Fibroblast of lung (primary cell): ENCODE measurements around the gene LIMK1. TPM values are rescaled to one million over a fixed set of nuclear protein-coding genes. Genes with fewer than 3 reads are reported as not detected.

Source experiments
- DNase-seq, 2 donors: peaks; one replicate each; pipeline versions ENCODE4 v3.0.0 to v3.0.0-alpha.2; 2010; ENCODE audit warnings: low read depth in 2 of 2
- H2AFZ ChIP-seq: 2 replicates; pipeline ENCODE4 v1.5.1; 2012; ENCODE audit warnings: low read length, control low read depth, inconsistent platforms
- H3K27ac ChIP-seq: 2 replicates; pipeline ENCODE4 v1.5.1; 2011; ENCODE audit warnings: low read length, control low read depth; ENCODE audit not compliant: insufficient read depth
- H3K27me3 ChIP-seq: 2 replicates; pipeline ENCODE4 v1.5.1; 2011; ENCODE audit warnings: mild to moderate bottlenecking, low read length; ENCODE audit not compliant: control insufficient read depth, insufficient read depth
- H3K36me3 ChIP-seq: 2 replicates; pipeline ENCODE4 v1.5.1; 2011; ENCODE audit warnings: low read length; ENCODE audit not compliant: control insufficient read depth, insufficient read depth
- H3K4me1 ChIP-seq: 2 replicates; pipeline ENCODE4 v1.5.1; 2011; ENCODE audit warnings: low read length; ENCODE audit not compliant: control insufficient read depth, insufficient read depth; ENCODE audit errors: extremely low read depth
- H3K4me2 ChIP-seq: 2 replicates; pipeline ENCODE4 v1.5.1; 2011; ENCODE audit warnings: low read length, control low read depth; ENCODE audit not compliant: insufficient read depth; ENCODE audit errors: extremely low read depth
- H3K4me3 ChIP-seq, 4 experiments: fragments of 200-600 bp in 1 of 4; sonication (generic) in 1 of 4; replicated peaks in 1 of 4; 2 replicates each; pipeline ENCODE4 v1.5.1; 2011 to 2016; ENCODE audit warnings: low read length in 4 of 4, low read depth in 3 of 4, mild to moderate bottlenecking in 3 of 4, control low read depth in 2 of 4, inconsistent platforms in 1 of 4, mixed read lengths in 1 of 4; ENCODE audit not compliant: insufficient read depth in 1 of 4; ENCODE audit errors: control extremely low read depth in 1 of 4
- H3K79me2 ChIP-seq: 2 replicates; pipeline ENCODE4 v1.5.1; 2012; ENCODE audit warnings: mild to moderate bottlenecking, low read length, inconsistent platforms; ENCODE audit not compliant: control insufficient read depth, insufficient read depth
- H3K9ac ChIP-seq: 2 replicates; pipeline ENCODE4 v1.5.1; 2011; ENCODE audit warnings: mild to moderate bottlenecking, low read length, control low read depth; ENCODE audit not compliant: insufficient read depth
- H3K9me3 ChIP-seq: 2 replicates; pipeline ENCODE4 v1.5.1; 2012; ENCODE audit warnings: low read depth, low read length; ENCODE audit not compliant: control insufficient read depth, insufficient read depth
- H4K20me1 ChIP-seq: 2 replicates; pipeline ENCODE4 v1.5.1; 2011; ENCODE audit warnings: low read length; ENCODE audit not compliant: control insufficient read depth, insufficient read depth; ENCODE audit errors: extremely low read depth
- EZH2 ChIP-seq: IDR thresholded peaks from 2 replicates; pipeline ENCODE4 v1.5.1; 2012; ENCODE audit warnings: low read length, control low read depth, mild to moderate bottlenecking; ENCODE audit errors: missing control alignments
- polyA plus RNA-seq, 2 donors: library from polyadenylated mRNA; depleted of rRNA in 1 of 2; stranded (reverse) in 1 of 2; unstranded in 1 of 2; fragments of >200 nt; gene quantifications; 2 replicates each; pipeline ENCODE4 v1.2.1, GENCODE V29; 2011 to 2012; ENCODE audit warnings: missing spikeins in 1 of 2
- total RNA-seq: library from RNA; depleted of rRNA; stranded (reverse); fragments of >200 nt; gene quantifications from 2 replicates; pipeline ENCODE4 v1.2.1, GENCODE V29; 2014
- TF ChIP-seq, protein P1 (sequence below), 2 donors: IDR thresholded peaks in 1 of 2; conservative IDR thresholded peaks in 1 of 2; 1 replicate in 1 of 2; 2 replicates in 1 of 2; pipeline ENCODE4 v1.5.1; 2011 to 2012; ENCODE audit warnings: low read length in 2 of 2, control low read depth in 1 of 2, inconsistent platforms in 1 of 2, low read depth in 1 of 2, mild to moderate bottlenecking in 1 of 2

The LIMK1 gene
- total and polyA plus RNA-seq, 2 donors (not counting 1 experiment from before 2014, with no cell fraction given) = 22.5 TPM

DNA sequence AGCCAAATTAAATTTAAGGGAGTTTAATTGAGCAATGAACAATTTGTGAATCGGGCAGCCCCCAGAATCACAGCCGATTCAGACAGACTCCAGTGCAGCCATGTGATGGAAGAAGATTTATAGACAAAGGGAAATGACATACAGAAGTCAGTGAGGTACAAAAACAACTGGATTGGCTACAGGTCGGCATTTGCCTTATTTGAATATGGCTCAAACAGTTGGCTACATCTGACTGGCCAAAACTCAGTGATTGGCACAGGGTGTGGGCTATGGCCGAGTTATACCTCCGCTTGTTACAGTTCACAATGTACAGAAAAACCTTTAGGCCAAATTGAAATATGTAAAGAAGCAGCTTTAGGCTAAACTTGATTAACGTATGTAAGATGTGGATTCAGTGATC, 59.8 kb downstream of the LIMK1 start:
- Histone ChIP-seq H3K4me1 (no peaks in the 10 kb centered on the region), H3K9me3 (no peaks in the 10 kb centered on the region), H3K27me3 (no peaks in the 10 kb centered on the region), H3K36me3 (no peaks in the 10 kb centered on the region), H3K9ac (no peak overlapping the region), H4K20me1 (no peaks in the 10 kb centered on the region), H3K27ac (no peak overlapping the region), H3K4me3 (no peak overlapping the region), H3K4me2 (no peak overlapping the region), H2AFZ (no peak overlapping the region), H3K79me2 (no peaks in the 10 kb centered on the region)
- no peak for DNase-seq
- TF ChIP-seq EZH2 = no peak
- TF ChIP-seq, protein P1, sequence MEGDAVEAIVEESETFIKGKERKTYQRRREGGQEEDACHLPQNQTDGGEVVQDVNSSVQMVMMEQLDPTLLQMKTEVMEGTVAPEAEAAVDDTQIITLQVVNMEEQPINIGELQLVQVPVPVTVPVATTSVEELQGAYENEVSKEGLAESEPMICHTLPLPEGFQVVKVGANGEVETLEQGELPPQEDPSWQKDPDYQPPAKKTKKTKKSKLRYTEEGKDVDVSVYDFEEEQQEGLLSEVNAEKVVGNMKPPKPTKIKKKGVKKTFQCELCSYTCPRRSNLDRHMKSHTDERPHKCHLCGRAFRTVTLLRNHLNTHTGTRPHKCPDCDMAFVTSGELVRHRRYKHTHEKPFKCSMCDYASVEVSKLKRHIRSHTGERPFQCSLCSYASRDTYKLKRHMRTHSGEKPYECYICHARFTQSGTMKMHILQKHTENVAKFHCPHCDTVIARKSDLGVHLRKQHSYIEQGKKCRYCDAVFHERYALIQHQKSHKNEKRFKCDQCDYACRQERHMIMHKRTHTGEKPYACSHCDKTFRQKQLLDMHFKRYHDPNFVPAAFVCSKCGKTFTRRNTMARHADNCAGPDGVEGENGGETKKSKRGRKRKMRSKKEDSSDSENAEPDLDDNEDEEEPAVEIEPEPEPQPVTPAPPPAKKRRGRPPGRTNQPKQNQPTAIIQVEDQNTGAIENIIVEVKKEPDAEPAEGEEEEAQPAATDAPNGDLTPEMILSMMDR (conservative IDR thresholded peaks at IDR 0.05 in 1 of 2, IDR thresholded peaks at IDR 0.05 in 1 of 2; ENCODE audit: low read depth in 1 of 2, low read length in 2 of 2) = no peak

DNA sequence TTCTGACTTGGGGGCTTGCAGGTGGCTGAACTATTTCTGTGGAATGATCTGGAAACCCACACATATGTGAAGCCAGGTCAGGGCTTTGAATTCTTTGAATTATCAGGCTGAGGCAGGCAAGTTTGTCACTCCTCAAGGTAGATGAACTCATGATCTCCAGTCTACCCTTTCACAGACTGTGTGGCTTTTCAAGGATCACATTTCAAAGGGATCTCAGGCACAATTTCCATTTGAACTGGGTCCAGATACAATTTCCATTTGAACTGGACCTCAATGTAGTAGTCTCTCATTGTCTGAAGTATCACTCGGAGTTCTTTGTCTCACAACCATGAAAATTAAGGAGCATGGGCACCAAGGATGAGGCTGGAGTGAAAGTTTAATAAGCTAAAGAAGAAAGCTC, 64.9 kb downstream of the LIMK1 start:
- no peak overlapping the region for H3K4me3 ChIP-seq
- H3K79me2 ChIP-seq = no peaks in the 10 kb centered on the region
- H3K27ac ChIP-seq = no peak overlapping the region
- no peak overlapping the region for H3K4me2 ChIP-seq
- TF ChIP-seq, protein P1 (conservative IDR thresholded peaks at IDR 0.05 in 1 of 2, IDR thresholded peaks at IDR 0.05 in 1 of 2; ENCODE audit: low read depth in 1 of 2, low read length in 2 of 2) = no peak
- no peak for TF ChIP-seq EZH2
- H3K9me3 ChIP-seq = no peaks in the 10 kb centered on the region
- DNase-seq = no peak
- no peaks in the 10 kb centered on the region for H3K27me3 ChIP-seq
- no peak overlapping the region for H2AFZ ChIP-seq
- no peaks in the 10 kb centered on the region for H4K20me1 ChIP-seq
- no peaks in the 10 kb centered on the region for H3K4me1 ChIP-seq
- no peak overlapping the region for H3K9ac ChIP-seq
- H3K36me3 ChIP-seq = no peaks in the 10 kb centered on the region

DNA sequence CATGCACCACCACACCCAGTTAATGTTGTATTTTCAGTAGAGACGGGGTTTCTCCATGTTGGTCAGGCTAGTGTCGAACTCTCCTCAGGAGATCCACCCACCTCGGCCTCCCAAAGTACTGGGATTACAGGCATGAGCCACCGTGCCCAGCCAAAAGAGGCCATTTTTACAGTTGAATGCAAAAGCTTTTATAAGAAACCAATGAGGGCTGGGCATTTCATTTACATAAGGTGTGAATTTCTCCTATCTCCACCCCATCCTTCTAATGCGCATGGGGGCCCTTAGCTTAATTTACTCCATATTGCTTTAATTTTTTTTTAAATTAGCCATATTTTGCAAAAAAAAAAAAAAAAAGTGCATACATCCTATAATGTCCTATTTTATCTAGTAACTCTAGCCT, 65.5 kb downstream of the LIMK1 start:
- H3K36me3 ChIP-seq = no peaks in the 10 kb centered on the region
- no peaks in the 10 kb centered on the region for H3K27me3 ChIP-seq
- TF ChIP-seq EZH2 = no peak
- TF ChIP-seq, protein P1 (conservative IDR thresholded peaks at IDR 0.05 in 1 of 2, IDR thresholded peaks at IDR 0.05 in 1 of 2; ENCODE audit: low read depth in 1 of 2, low read length in 2 of 2) = no peak
- no peak overlapping the region for H2AFZ ChIP-seq
- no peaks in the 10 kb centered on the region for H4K20me1 ChIP-seq
- no peak overlapping the region for H3K9ac ChIP-seq
- no peak overlapping the region for H3K27ac ChIP-seq
- no peak for DNase-seq
- H3K79me2 ChIP-seq = no peaks in the 10 kb centered on the region
- H3K4me2 ChIP-seq = no peak overlapping the region
- no peaks in the 10 kb centered on the region for H3K9me3 ChIP-seq
- H3K4me3 ChIP-seq = no peak overlapping the region
- no peaks in the 10 kb centered on the region for H3K4me1 ChIP-seq
